CD4-positive, alpha-beta memory T cell (primary cell): Measurements from ENCODE around the gene IRX2. TPM values are rescaled to one million over a fixed set of nuclear protein-coding genes. Genes with fewer than 3 reads are reported as not detected.

ENCODE experiments used
- CTCF ChIA-PET: fragments of 350-600 bp; sonication (Branson Sonifier 250); formaldehyde crosslinking; loops from one replicate; lab custom pipeline; 2021; ENCODE audit warnings: inconsistent platforms; ENCODE audit not compliant: partially characterized antibody; lab: Charles Lee
- POLR2A ChIA-PET: fragments of 350-600 bp; sonication (Branson Sonifier 250); formaldehyde crosslinking; loops from one replicate; lab custom pipeline; 2021; ENCODE audit not compliant: partially characterized antibody; lab: Charles Lee
- DNase-seq, 5 donors: peaks; one replicate each; pipeline versions ENCODE4 v3.0.0 to v3.0.0-alpha.2; 2020 to 2022; ENCODE audit warnings: mixed read lengths in 1 of 5
- H3K27ac ChIP-seq: one replicate; pipeline ENCODE4 v1.7.0; 2013; ENCODE audit warnings: low read depth, low read length
- H3K27me3 ChIP-seq: 2 replicates; pipeline ENCODE4 v1.7.0; 2013; ENCODE audit warnings: mild to moderate bottlenecking, low read length, moderate library complexity; ENCODE audit not compliant: insufficient read depth
- H3K36me3 ChIP-seq: 2 replicates; pipeline ENCODE4 v1.7.0; 2013; ENCODE audit warnings: mild to moderate bottlenecking, low read length, moderate library complexity; ENCODE audit not compliant: insufficient read depth
- H3K4me1 ChIP-seq: 2 replicates; pipeline ENCODE4 v1.7.0; 2013; ENCODE audit warnings: mild to moderate bottlenecking, low read length, moderate library complexity; ENCODE audit not compliant: insufficient read depth
- H3K4me3 ChIP-seq, 2 donors: one replicate each; pipeline ENCODE4 v1.7.0; 2013; ENCODE audit warnings: low read length in 2 of 2, mild to moderate bottlenecking in 1 of 2
- H3K9me3 ChIP-seq, 2 donors: one replicate each; pipeline ENCODE4 v1.7.0; 2013; ENCODE audit warnings: low read length in 2 of 2, control low read depth in 1 of 2; ENCODE audit not compliant: control insufficient read depth in 1 of 2
- H3K27ac Mint-ChIP-seq, 7 donors: one replicate each; pipeline ENCODE4 v1.8.0; 2020 to 2021; ENCODE audit warnings: mixed read lengths in 7 of 7, mild to moderate bottlenecking in 6 of 7, inconsistent platforms in 3 of 7, moderate library complexity in 3 of 7
- H3K27me3 Mint-ChIP-seq, 2 donors: one replicate each; pipeline ENCODE4 v1.8.0; 2020 to 2021; ENCODE audit warnings: mixed read lengths in 2 of 2
- H3K36me3 Mint-ChIP-seq, 2 donors: one replicate each; pipeline ENCODE4 v1.8.0; 2020 to 2021; ENCODE audit warnings: mixed read lengths in 2 of 2, inconsistent platforms in 1 of 2, mild to moderate bottlenecking in 1 of 2
- H3K4me1 Mint-ChIP-seq, 4 donors: one replicate each; pipeline ENCODE4 v1.8.0; 2020 to 2021; ENCODE audit warnings: mixed read lengths in 4 of 4, mild to moderate bottlenecking in 1 of 4
- H3K4me3 Mint-ChIP-seq, 8 donors: one replicate each; pipeline ENCODE4 v1.8.0; 2020 to 2021; ENCODE audit warnings: mixed read lengths in 8 of 8, mild to moderate bottlenecking in 7 of 8, moderate library complexity in 6 of 8, inconsistent platforms in 3 of 8
- H3K9me3 Mint-ChIP-seq, 8 donors: one replicate each; pipeline ENCODE4 v1.8.0; 2020 to 2021; ENCODE audit warnings: mixed read lengths in 8 of 8, mild to moderate bottlenecking in 5 of 8, inconsistent platforms in 3 of 8, moderate library complexity in 1 of 8
- intact Hi-C: fragments of 100-400 bp; cut with micrococcal nuclease; formaldehyde crosslinking; loops from one replicate; pipeline ENCODE4 v1.15.1; 2023
- polyA plus RNA-seq, 2 donors: library from polyadenylated mRNA; unstranded; fragments of 300-500 nt; fragmentation: Illumina TruSeq; gene quantifications; one replicate each; pipeline ENCODE4 v1.2.3, GENCODE V29; 2021
- total RNA-seq, 2 experiments: library from RNA; stranded (reverse); gene quantifications; one replicate each; pipeline ENCODE4 v1.2.3, GENCODE V29; 2021

The IRX2 gene
- total and polyA plus RNA-seq, 4 experiments from 2014 or later: not detected

GRCh38 chr5:2761921-2762488 is 10.5 kb upstream of the IRX2 start:
- Mint-ChIP-seq H3K4me3 (peak overlapping the region in 1 of 8 donors; percentile 8), H3K36me3 (no peaks in the 10 kb centered on the region), H3K4me1 (no peaks in the 10 kb centered on the region), H3K9me3 (peaks cover 0 to 9% (median 3%) of the 10 kb centered on the region in 8 donors), H3K27me3 (peaks cover 13 to 23% of the 10 kb centered on the region in 2 donors), H3K27ac (no peak overlapping the region)
- CTCF ChIA-PET: no interaction called here
- Histone ChIP-seq H3K36me3 (no peaks in the 10 kb centered on the region), H3K27ac (no peak overlapping the region), H3K9me3 (no peaks in the 10 kb centered on the region), H3K4me3 (no peak overlapping the region), H3K4me1 (no peaks in the 10 kb centered on the region), H3K27me3 (no peaks in the 10 kb centered on the region)
- DNase-seq: no peak
- POLR2A ChIA-PET: no interaction called here
- intact Hi-C loops: no loop called here

- H3K4me3 Mint-ChIP-seq: no peak overlapping the region
- DNase-seq: no peak
- Histone ChIP-seq H3K36me3 (no peaks in the 10 kb centered on the region), H3K27me3 (no peaks in the 10 kb centered on the region), H3K4me3 (no peak overlapping the region), H3K27ac (no peak overlapping the region), H3K9me3 (no peaks in the 10 kb centered on the region), H3K4me1 (no peaks in the 10 kb centered on the region)
- no peaks in the 10 kb centered on the region for H3K36me3 Mint-ChIP-seq
- peaks cover 23 to 33% of the 10 kb centered on the region in 2 donors for H3K27me3 Mint-ChIP-seq
- H3K27ac Mint-ChIP-seq: no peak overlapping the region
- intact Hi-C loops: no loop called here
- CTCF ChIA-PET: no interaction called here
- peaks cover 0 to 5% (median 3%) of the 10 kb centered on the region in 8 donors for H3K9me3 Mint-ChIP-seq
- H3K4me1 Mint-ChIP-seq: peaks cover 0 to 11% (median 7%) of the 10 kb centered on the region in 4 donors
- POLR2A ChIA-PET: no interaction called here
Measured at GRCh38 chr5:2759696-2760461, 8.4 kb upstream of the IRX2 start.

GRCh38 chr5:2759091-2759490 is 7.6 kb upstream of the IRX2 start:
- Mint-ChIP-seq H3K4me3 (no peak overlapping the region), H3K9me3 (peaks cover 0 to 8% (median 2%) of the 10 kb centered on the region in 8 donors), H3K4me1 (peaks cover 0 to 18% (median 10%) of the 10 kb centered on the region in 4 donors), H3K36me3 (no peaks in the 10 kb centered on the region), H3K27ac (no peak overlapping the region), H3K27me3 (peaks cover 25 to 34% of the 10 kb centered on the region in 2 donors)
- Histone ChIP-seq H3K36me3 (no peaks in the 10 kb centered on the region), H3K4me1 (no peaks in the 10 kb centered on the region), H3K4me3 (no peak overlapping the region), H3K27me3 (no peaks in the 10 kb centered on the region), H3K9me3 (no peaks in the 10 kb centered on the region), H3K27ac (no peak overlapping the region)
- intact Hi-C loops: no loop called here
- DNase-seq: no peak
- POLR2A ChIA-PET: no interaction called here
- CTCF ChIA-PET: no interaction called here

- H3K9me3 Mint-ChIP-seq: peaks cover 0 to 8% (median 2%) of the 10 kb centered on the region in 8 donors
- Histone ChIP-seq H3K4me3 (no peak overlapping the region), H3K27me3 (no peaks in the 10 kb centered on the region), H3K27ac (no peak overlapping the region), H3K9me3 (no peaks in the 10 kb centered on the region), H3K4me1 (no peaks in the 10 kb centered on the region), H3K36me3 (no peaks in the 10 kb centered on the region)
- CTCF ChIA-PET: no interaction called here
- H3K27me3 Mint-ChIP-seq: peaks cover 27 to 36% of the 10 kb centered on the region in 2 donors
- POLR2A ChIA-PET: no interaction called here
- H3K36me3 Mint-ChIP-seq: no peaks in the 10 kb centered on the region
- intact Hi-C loops: no loop called here
- no peak overlapping the region for H3K4me3 Mint-ChIP-seq
- H3K27ac Mint-ChIP-seq: no peak overlapping the region
- H3K4me1 Mint-ChIP-seq: peaks cover 0 to 21% (median 10%) of the 10 kb centered on the region in 4 donors
- DNase-seq: no peak
Measured at GRCh38 chr5:2758632-2759031, 7.2 kb upstream of the IRX2 start.

- peaks cover 34 to 42% of the 10 kb centered on the region in 2 donors for H3K27me3 Mint-ChIP-seq
- Histone ChIP-seq H3K27ac (no peak overlapping the region), H3K27me3 (no peaks in the 10 kb centered on the region), H3K9me3 (no peaks in the 10 kb centered on the region), H3K4me3 (no peak overlapping the region), H3K36me3 (no peaks in the 10 kb centered on the region), H3K4me1 (no peaks in the 10 kb centered on the region)
- CTCF ChIA-PET: no interaction called here
- H3K4me1 Mint-ChIP-seq: peaks cover 0 to 25% (median 10%) of the 10 kb centered on the region in 4 donors
- POLR2A ChIA-PET: no interaction called here
- no peak overlapping the region for H3K4me3 Mint-ChIP-seq
- intact Hi-C loops: no loop called here
- no peak overlapping the region for H3K27ac Mint-ChIP-seq
- DNase-seq: no peak
- H3K36me3 Mint-ChIP-seq: no peaks in the 10 kb centered on the region
- H3K9me3 Mint-ChIP-seq: peaks cover 0 to 8% (median 2%) of the 10 kb centered on the region in 8 donors
Measured at GRCh38 chr5:2757563-2758351, 6.3 kb upstream of the IRX2 start.

GRCh38 chr5:2756211-2757152 is 5.0 kb upstream of the IRX2 start:
- no peaks in the 10 kb centered on the region for H3K36me3 ChIP-seq
- ChIA-PET POLR2A (no interaction called here), CTCF (no interaction called here)
- Mint-ChIP-seq H3K4me3 (peak overlapping the region in 6 of 8 donors; percentile 21 to 78 (median 52)), H3K9me3 (peaks cover 0 to 8% (median 2%) of the 10 kb centered on the region in 8 donors), H3K27ac (no peak overlapping the region), H3K4me1 (peaks cover 0 to 25% (median 10%) of the 10 kb centered on the region in 4 donors), H3K27me3 (peaks cover 35 to 45% of the 10 kb centered on the region in 2 donors), H3K36me3 (no peaks in the 10 kb centered on the region)
- H3K4me1 ChIP-seq: no peaks in the 10 kb centered on the region
- no peaks in the 10 kb centered on the region for H3K9me3 ChIP-seq
- H3K4me3 ChIP-seq: no peak overlapping the region
- no peaks in the 10 kb centered on the region for H3K27me3 ChIP-seq
- intact Hi-C loops: no loop called here
- no peak overlapping the region for H3K27ac ChIP-seq
- DNase-seq: no peak
